Muscle layer of duodenum (tissue), 2 donors: ENCODE data around the gene DNAJC5G.
"Not testable (repeated sequence)": the region's sequence is repeated elsewhere in the genome, so short reads cannot be mapped to it uniquely, and the experiment has no call there.

Source experiments
- H3K27ac ChIP-seq: one replicate; pipeline ENCODE4 v1.7.0; 2013; ENCODE audit warnings: mild to moderate bottlenecking, low read length
- H3K27me3 ChIP-seq: one replicate; pipeline ENCODE4 v1.7.0; 2013; ENCODE audit warnings: low read depth, mild to moderate bottlenecking, control low read depth, low read length
- H3K36me3 ChIP-seq, 2 donors: one replicate each; pipeline ENCODE4 v1.7.0; 2013; ENCODE audit warnings: low read length in 2 of 2, control low read depth in 1 of 2, mild to moderate bottlenecking in 1 of 2; ENCODE audit not compliant: insufficient read depth in 2 of 2, control insufficient read depth in 1 of 2
- H3K4me1 ChIP-seq, 2 donors: one replicate each; pipeline ENCODE4 v1.7.0; 2013; ENCODE audit warnings: low read length in 2 of 2, mild to moderate bottlenecking in 2 of 2, control low read depth in 1 of 2, moderate library complexity in 1 of 2; ENCODE audit not compliant: insufficient read depth in 2 of 2, control insufficient read depth in 1 of 2
- H3K4me3 ChIP-seq, 2 donors: one replicate each; pipeline ENCODE4 v1.7.0; 2013; ENCODE audit warnings: low read length in 2 of 2, low read depth in 1 of 2, mild to moderate bottlenecking in 1 of 2
- H3K9me3 ChIP-seq, 2 donors: one replicate each; pipeline ENCODE4 v1.7.0; 2013; ENCODE audit warnings: low read length in 2 of 2, control low read depth in 1 of 2, mild to moderate bottlenecking in 1 of 2; ENCODE audit not compliant: control insufficient read depth in 1 of 2
- donor health status: healthy.

The DNAJC5G gene

GRCh38 chr2:27284996-27285395, 9.8 kb downstream of the DNAJC5G start:
- H3K27me3 ChIP-seq = peaks cover 3% of the 10 kb centered on the region
- H3K4me1 ChIP-seq = no peaks in the 10 kb centered on the region
- no peak overlapping the region for H3K4me3 ChIP-seq
- H3K9me3 ChIP-seq = no peaks in the 10 kb centered on the region
- H3K36me3 ChIP-seq = no peaks in the 10 kb centered on the region
- no peak overlapping the region for H3K27ac ChIP-seq

DNA sequence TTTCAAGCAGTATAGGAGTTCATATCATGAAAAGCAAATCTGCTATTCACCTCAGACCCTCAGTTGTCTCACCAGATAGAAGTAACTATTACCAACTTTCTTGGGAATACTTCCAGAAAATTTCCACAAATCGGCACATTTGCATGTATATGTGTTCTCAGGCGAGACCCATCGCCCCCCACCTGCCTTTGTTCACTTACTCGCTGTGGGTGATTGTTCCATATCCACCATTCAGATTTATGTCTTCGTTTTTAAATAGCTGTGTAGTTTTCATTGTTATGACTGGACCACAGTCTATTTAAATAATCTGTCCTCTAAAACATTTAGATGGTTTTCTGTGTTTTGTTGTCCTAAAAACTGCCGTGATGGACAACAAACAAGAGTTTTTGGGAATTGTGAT, 10.2 kb downstream of the DNAJC5G start:
- no peaks in the 10 kb centered on the region for H3K36me3 ChIP-seq
- no peaks in the 10 kb centered on the region for H3K4me1 ChIP-seq
- peaks cover 3% of the 10 kb centered on the region for H3K27me3 ChIP-seq
- H3K27ac ChIP-seq = no peak overlapping the region
- no peaks in the 10 kb centered on the region for H3K9me3 ChIP-seq
- H3K4me3 ChIP-seq = no peak overlapping the region

GRCh38 chr2:27288610-27289009, 13.4 kb downstream of the DNAJC5G start:
- Histone ChIP-seq H3K27me3 (no peaks in the 10 kb centered on the region), H3K9me3 (no peaks in the 10 kb centered on the region), H3K4me1 (no peaks in the 10 kb centered on the region), H3K4me3 (no peak overlapping the region), H3K36me3 (no peaks in the 10 kb centered on the region), H3K27ac (no peak overlapping the region)

- Histone ChIP-seq H3K9me3 (no peaks in the 10 kb centered on the region), H3K4me1 (no peaks in the 10 kb centered on the region), H3K27ac (no peak overlapping the region), H3K27me3 (no peaks in the 10 kb centered on the region), H3K36me3 (no peaks in the 10 kb centered on the region), H3K4me3 (no peak overlapping the region)
These were observed 15.3 kb downstream of the DNAJC5G start for GRCh38 chr2:27290549-27290948.

DNA sequence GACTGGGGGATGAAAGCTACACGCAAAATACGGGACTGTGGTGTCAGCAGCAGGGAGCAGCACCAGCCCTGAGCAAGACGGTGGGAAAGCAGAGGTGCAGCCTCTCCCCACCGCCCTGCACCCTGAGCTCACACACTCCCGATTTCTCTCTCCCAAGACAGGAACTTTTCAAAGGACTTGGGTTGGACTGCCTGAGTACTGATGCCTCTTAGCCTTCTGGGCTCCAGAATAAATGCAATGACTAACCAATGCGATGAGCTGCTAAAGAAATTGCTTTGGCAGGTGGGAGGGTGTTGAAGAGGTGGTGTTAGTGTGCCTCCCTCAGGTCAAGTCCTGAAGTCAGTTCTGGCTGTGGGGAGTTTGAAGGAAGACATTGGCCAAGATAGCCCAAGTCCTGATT, 16.6 kb downstream of the DNAJC5G start:
- Histone ChIP-seq H3K4me3 (no peak overlapping the region), H3K27me3 (no peaks in the 10 kb centered on the region), H3K9me3 (no peaks in the 10 kb centered on the region), H3K36me3 (no peaks in the 10 kb centered on the region), H3K4me1 (no peaks in the 10 kb centered on the region), H3K27ac (no peak overlapping the region)

GRCh38 chr2:27294928-27295327, 19.7 kb downstream of the DNAJC5G start:
- H3K4me1 ChIP-seq = no peaks in the 10 kb centered on the region

DNA sequence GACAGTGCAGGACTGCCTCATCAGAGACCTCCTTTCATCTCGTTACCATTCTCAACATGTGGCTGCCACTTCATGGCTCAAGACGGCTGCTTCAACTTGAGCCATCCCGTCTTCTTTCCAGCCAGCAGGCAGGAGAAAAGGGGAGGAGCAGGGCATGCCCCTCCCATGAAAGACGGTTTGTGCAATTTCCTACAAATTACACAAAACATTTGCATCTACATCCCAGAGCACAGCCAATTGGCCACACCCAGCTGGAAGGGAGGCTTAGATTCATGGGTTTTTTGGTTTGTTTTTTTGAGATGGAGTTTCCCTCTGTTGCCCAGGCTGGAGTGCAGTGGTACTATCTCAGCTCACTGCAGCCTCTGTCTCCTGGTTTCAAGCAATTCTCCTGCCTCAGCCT, 21.2 kb downstream of the DNAJC5G start:
- no peak overlapping the region for H3K4me3 ChIP-seq
- no peaks in the 10 kb centered on the region for H3K9me3 ChIP-seq
- H3K36me3 ChIP-seq = no peaks in the 10 kb centered on the region
- H3K27me3 ChIP-seq = no peaks in the 10 kb centered on the region
- H3K4me1 ChIP-seq = no peaks in the 10 kb centered on the region
- no peak overlapping the region for H3K27ac ChIP-seq

More at GRCh38 chr2:27294928-27295327, 19.7 kb downstream of the DNAJC5G start:
- H3K36me3 ChIP-seq = no peaks in the 10 kb centered on the region
- no peaks in the 10 kb centered on the region for H3K9me3 ChIP-seq
- no peaks in the 10 kb centered on the region for H3K27me3 ChIP-seq
- H3K27ac ChIP-seq = no peak overlapping the region
- H3K4me3 ChIP-seq = no peak overlapping the region

- Histone ChIP-seq H3K27me3 (no peaks in the 10 kb centered on the region), H3K4me3 (no peak overlapping the region), H3K36me3 (no peaks in the 10 kb centered on the region), H3K4me1 (no peaks in the 10 kb centered on the region), H3K9me3 (no peaks in the 10 kb centered on the region), H3K27ac (no peak overlapping the region)
These were observed 22.0 kb downstream of the DNAJC5G start for GRCh38 chr2:27297195-27297594.

DNA sequence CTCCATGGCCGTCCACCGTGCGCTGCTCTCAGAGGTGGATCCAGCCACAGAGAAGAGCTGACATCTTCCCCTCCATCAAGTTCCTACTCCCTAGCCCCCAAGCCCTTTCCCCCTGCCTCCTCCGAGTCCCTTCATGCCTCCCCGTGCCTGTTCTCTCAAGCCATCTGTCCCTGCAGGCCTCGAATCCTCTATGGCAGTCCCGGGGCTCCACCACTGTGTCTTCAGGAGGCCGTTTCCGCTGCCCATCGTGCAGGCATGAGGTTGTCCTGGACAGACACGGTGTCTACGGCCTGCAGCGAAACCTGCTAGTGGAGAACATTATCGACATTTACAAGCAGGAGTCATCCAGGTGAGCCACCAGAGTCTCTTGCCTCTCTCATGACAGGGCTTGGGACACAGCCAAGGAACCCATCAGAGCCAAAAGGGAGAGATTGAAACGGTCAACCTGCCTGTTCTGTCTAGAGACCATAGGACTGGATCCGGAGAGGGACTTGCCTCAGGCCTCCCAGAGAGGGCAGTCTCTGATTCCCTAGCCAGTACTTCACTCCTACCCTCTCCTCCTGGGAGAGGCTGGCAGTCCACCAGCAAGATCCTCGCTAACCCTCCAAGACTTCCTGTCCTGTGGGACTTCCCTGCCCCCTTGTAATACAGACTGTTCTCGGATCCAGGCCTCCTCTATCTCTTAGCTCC, 23.3 kb downstream of the DNAJC5G start:
- no peaks in the 10 kb centered on the region for H3K9me3 ChIP-seq
- no peak overlapping the region for H3K27ac ChIP-seq
- no peak overlapping the region for H3K4me3 ChIP-seq
- H3K4me1 ChIP-seq = peaks cover 0 to 3% of the 10 kb centered on the region in 2 donors
- H3K36me3 ChIP-seq = no peaks in the 10 kb centered on the region
- H3K27me3 ChIP-seq = no peaks in the 10 kb centered on the region

DNA sequence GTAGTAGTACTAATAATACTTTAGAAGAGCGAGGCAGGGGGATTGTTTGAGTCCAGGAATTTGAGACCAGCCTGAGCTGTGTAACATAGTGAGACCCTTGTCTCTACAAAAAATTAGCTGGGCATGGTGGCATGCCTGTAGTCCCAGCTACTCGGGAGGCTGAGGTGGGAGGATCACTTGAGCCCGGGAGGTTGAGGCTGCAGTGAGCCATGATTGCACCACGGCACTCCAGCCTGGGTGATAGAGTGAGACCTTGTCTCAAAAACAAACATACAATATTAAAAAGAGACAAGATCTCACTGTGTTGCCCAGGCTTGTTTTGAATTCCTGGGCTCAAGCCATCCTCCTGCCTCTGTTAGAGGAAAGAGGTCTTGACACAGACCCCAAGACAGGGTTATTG, 25.4 kb downstream of the DNAJC5G start:
- H3K36me3 ChIP-seq, H3K9me3 ChIP-seq, H3K27me3 ChIP-seq, H3K4me3 ChIP-seq, H3K27ac ChIP-seq, H3K4me1 ChIP-seq: not testable (repeated sequence)

DNA sequence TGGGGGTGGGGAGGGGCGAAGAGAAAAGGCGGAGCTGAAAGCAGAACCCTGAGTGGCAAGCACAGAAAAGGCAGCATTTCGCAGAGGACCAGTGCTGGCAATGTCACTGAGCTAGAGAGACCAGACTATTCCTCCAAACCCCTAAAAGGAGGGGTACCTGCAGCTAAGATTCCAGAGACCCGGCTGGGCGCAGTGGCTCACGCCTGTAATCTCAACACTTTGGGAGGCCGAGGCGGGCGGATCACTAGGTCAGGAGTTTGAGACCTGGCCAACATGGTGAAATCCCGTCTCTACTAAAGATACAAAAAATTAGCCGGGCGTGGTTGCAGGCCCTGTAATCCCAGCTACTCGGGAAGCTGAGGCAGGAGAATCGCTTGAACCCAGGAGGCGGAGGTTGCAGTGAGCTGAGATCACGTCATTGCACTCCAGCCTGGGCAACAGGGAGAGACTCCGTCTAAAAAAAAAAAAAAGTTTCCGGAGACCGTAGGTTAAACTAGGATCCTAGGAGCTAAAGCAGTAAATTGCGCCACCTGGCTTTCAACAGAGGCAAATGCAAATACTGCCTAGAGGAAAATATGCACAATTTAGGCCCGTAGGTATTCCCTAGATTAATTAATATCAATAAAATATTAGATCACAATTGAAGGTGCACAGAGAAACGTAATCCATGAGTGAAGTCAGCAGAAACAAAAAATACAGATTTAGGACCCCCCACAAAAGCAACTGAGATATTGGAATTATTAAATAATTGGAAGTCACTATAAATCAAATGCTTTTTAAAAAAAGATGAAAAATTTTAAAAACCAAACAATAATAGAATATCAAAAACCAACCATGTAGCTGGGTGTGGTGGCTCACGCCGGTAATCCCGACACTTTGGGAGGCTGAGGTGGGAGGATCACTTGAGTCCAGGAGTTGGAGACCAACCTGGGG, 28.1 kb downstream of the DNAJC5G start:
- no peaks in the 10 kb centered on the region for H3K9me3 ChIP-seq
- no peak overlapping the region for H3K27ac ChIP-seq
- peaks cover 0 to 25% of the 10 kb centered on the region in 2 donors for H3K4me1 ChIP-seq
- no peaks in the 10 kb centered on the region for H3K36me3 ChIP-seq
- H3K27me3 ChIP-seq = peaks cover 28% of the 10 kb centered on the region
- H3K4me3 ChIP-seq = peak overlapping the region; percentile 21 to 38
